ENCODE data around the gene PACSIN1.
"Not testable (repeated sequence)": the region's sequence is repeated elsewhere in the genome, so short reads cannot be mapped to it uniquely, and the experiment has no call there.

PACSIN1 gene

DNA sequence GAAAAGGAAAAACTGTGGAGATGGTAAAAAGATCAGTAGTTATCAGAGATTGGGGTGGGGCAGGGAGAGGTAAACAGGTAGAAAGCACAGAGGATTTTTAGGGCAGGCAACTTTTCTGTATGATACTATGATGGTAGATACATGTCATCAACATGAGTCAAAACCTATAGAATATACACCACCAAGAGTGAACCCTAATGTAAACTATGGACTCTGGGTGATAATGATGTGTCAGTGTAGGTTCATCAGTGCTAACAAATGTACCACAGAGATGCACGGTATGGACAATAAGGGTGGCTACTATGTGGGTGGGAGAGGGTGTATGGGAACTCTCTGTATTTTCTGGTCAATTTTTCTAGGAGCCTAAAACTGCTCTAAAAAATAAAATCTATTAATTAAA is 18.5 kb downstream of the PACSIN1 start:
- no peak for DNase-seq (ENCODE audit: low read depth)
- TF ChIP-seq, protein P1, sequence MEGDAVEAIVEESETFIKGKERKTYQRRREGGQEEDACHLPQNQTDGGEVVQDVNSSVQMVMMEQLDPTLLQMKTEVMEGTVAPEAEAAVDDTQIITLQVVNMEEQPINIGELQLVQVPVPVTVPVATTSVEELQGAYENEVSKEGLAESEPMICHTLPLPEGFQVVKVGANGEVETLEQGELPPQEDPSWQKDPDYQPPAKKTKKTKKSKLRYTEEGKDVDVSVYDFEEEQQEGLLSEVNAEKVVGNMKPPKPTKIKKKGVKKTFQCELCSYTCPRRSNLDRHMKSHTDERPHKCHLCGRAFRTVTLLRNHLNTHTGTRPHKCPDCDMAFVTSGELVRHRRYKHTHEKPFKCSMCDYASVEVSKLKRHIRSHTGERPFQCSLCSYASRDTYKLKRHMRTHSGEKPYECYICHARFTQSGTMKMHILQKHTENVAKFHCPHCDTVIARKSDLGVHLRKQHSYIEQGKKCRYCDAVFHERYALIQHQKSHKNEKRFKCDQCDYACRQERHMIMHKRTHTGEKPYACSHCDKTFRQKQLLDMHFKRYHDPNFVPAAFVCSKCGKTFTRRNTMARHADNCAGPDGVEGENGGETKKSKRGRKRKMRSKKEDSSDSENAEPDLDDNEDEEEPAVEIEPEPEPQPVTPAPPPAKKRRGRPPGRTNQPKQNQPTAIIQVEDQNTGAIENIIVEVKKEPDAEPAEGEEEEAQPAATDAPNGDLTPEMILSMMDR (conservative IDR thresholded peaks at IDR 0.05; ENCODE audit: low read depth, low read length): no peak
- no peak overlapping the region for H3K4me3 ChIP-seq (ENCODE audit: low read depth, low read length)

DNA sequence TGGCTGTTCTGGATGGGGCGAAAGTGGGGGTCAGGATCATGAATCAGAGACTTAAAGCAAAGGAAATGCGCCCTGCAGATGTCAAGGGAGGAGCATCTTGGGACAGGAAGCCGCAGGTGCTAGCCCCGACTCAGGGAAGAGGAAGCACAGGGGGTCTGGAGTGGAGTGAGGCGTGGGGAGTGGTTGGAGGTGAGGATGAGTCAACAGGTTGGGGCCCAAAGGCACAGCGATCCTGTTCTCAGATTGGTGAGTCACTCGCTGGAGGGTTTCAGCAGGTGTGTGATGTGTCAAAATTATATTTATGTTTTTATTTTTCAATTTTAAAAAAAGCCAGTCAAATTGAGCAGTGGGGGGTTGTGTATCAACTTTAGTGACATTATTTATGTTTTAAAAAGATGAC is 19.0 kb downstream of the PACSIN1 start:
- no peak overlapping the region for H3K4me3 ChIP-seq (ENCODE audit: low read depth, low read length)
- DNase-seq (ENCODE audit: low read depth): no peak
- TF ChIP-seq, protein P1 (conservative IDR thresholded peaks at IDR 0.05; ENCODE audit: low read depth, low read length): no peak

DNA sequence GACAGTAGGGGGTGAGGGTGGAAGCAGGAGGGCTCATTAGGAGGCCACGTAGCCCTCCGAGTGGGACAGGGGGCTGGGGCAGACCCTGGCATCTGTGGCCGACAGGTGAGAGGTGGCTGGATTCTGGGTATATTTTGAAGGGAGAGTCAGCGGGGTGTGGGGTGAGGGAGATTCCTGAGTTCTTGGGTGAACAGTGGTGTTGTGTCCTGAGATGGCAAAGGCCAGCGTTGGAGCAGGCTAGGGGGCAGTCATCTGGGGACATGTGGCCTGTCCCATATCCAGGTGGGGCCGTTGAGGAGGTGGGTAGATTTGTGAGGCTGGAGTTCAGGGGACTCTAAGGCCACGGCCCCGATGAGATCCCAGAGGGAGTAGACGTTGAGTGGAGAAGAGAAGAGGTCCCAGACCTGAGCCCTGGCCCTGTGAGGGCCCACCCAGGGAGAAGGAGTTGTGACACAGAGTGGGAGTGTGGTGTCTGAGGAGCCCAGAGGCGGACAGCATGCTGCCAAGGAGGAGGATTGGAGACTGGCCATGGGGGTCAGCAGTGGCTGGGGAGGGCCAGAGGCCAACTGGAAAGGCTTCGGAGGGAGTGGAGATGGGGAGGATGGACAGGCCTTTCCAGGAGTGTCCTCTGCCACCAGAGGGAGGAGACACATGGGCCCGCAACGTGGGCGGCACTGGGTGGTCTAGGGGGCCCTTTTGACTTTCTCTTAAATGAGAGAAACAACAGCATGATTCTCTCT is 19.6 kb downstream of the PACSIN1 start:
- H3K4me3 ChIP-seq (ENCODE audit: low read depth, low read length): no peak overlapping the region
- DNase-seq (ENCODE audit: low read depth): no peak
- TF ChIP-seq, protein P1 (conservative IDR thresholded peaks at IDR 0.05; ENCODE audit: low read depth, low read length): no peak

DNA sequence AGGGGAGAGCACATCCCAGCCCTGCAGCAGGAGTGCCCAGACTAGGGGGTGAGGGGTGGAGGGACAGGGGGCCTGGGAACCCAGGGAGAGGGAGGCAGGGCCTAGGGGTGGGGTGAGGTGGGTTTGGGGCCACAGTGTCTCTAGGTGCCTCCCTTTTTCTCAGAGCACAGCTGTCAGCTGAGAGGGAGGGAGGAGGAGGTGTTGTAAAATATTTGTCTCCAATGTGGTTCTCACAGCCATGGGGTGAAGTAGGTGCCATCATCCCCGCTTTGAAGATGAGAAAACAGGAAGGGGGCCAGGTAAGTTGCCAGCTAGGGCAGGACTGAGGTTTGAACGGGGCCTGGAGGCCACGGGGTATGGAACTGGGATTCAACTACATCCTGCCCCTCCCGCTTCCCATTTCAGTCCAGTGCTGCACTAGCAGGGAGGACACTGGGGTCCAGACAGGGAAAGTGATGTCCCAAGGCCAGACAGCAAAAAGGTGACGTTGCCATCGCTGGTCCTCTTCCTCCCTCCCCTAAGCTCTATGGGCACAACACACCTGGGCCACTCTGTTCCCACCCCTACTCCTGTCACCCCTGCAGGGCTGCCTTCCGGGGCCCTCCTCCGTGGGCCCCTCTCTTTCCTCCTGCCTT is 20.3 kb downstream of the PACSIN1 start:
- TF ChIP-seq, protein P1 (conservative IDR thresholded peaks at IDR 0.05; ENCODE audit: low read depth, low read length): no peak
- no peak overlapping the region for H3K4me3 ChIP-seq (ENCODE audit: low read depth, low read length)
- no peak for DNase-seq (ENCODE audit: low read depth)

DNA sequence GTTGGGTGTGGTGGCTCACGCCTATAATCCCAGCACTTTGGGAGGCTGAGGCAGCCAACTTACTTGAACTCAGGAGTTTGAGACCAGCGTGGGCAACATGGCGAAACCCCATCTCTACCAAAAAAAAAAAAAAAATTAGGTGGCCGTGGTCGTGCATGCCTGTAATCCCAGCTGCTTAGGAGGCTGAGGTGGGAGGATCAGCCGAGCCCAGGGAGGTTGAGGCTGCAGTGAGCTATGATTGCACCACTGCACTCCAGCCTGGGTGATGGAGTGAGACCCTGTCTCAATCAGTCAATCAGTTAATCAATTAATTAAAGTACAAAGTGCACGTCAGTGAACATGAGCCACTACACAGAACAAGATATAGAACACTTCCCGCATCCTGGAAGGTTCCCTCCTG is 21.0 kb downstream of the PACSIN1 start:
- not testable (repeated sequence) for DNase-seq (ENCODE audit: low read depth); H3K4me3 ChIP-seq (ENCODE audit: low read depth, low read length)

DNA sequence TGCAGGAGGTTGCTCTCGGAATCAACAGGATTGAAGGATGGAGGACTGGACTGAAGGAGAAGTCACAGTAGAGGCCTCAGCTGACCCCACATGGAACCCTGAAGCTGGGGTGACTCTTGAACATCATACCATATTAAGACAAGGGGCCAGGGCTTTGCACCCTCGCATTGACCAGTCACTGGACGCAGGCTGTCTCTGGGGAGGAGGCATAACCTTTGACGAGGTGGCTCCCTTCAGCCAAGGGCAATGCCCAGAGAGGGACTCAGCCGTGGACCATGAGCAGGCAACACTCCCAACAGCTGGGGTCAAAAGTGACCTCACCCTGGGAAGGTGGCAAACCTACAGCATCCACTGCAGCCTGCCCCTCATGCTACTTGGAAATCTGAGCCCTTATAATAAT is 21.7 kb downstream of the PACSIN1 start:
- H3K4me3 ChIP-seq (ENCODE audit: low read depth, low read length): no peak overlapping the region
- TF ChIP-seq, protein P1 (conservative IDR thresholded peaks at IDR 0.05; ENCODE audit: low read depth, low read length): no peak

DNA sequence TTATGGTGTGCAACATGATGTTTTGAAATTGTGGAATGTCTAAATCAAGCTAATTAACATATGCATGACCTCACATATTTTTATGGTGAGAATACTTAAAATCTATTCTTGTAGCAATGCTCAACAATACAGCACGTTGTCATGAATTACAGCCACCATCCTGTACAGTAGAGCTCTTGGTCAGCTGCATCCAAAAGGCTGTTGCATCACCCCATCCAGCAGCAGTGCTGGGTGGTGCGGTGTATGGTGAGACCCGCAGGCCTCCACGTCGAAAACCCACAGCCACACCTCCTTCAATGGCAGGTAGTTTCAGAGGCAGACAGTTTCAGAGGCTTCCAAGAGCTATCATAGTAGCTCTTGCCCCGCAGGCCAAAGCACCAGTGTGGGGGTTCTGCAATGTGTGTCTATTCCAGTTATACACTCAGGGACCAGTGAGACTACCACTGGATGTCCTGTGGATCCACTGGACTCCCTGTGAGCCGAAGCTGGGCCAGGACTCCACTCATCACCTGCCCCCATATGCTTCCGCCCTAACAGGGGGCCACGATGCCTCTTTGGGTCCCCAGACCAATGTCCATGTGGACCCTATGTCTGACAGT is 23.4 kb downstream of the PACSIN1 start:
- no peak for DNase-seq (ENCODE audit: low read depth)
- TF ChIP-seq, protein P1 (conservative IDR thresholded peaks at IDR 0.05; ENCODE audit: low read depth, low read length): no peak
- no peak overlapping the region for H3K4me3 ChIP-seq (ENCODE audit: low read depth, low read length)

More for the DNA sequence above, 21.7 kb downstream of the PACSIN1 start:
- no peak for DNase-seq (ENCODE audit: low read depth)
